Adrenal gland (tissue), 12 donors: Measurements from ENCODE around the gene CYP27B1. TPM values are rescaled to one million over a fixed set of nuclear protein-coding genes. Genes with fewer than 3 reads are reported as not detected.

Experiments used
- DNase-seq, 7 donors: peaks; one replicate each; pipeline ENCODE4 v3.0.0-alpha.2; 2019 to 2020
- H3K27ac ChIP-seq, 5 donors: fragments of 200-600 bp; sonication (generic) in 4 of 5; 1 replicate in 3 of 5; 2 replicates in 2 of 5; pipeline versions ENCODE4 v1.5.1 to v1.8.0; 2016 to 2020; ENCODE audit warnings: mild to moderate bottlenecking in 1 of 5
- H3K27me3 ChIP-seq: fragments of 200-600 bp; 2 replicates; pipeline ENCODE4 v1.8.0; 2021
- H3K36me3 ChIP-seq, 2 donors: fragments of 200-600 bp; replicated peaks in 1 of 2; 1 replicate in 1 of 2; 2 replicates in 1 of 2; pipeline versions ENCODE4 v1.5.1 to v1.8.0; 2018 to 2022
- H3K4me1 ChIP-seq, 2 donors: fragments of 200-600 bp; replicated peaks in 1 of 2; 1 replicate in 1 of 2; 2 replicates in 1 of 2; pipeline versions ENCODE4 v1.5.1 to v1.8.0; 2018 to 2021
- H3K4me3 ChIP-seq, 4 donors: fragments of 200-600 bp; sonication (generic) in 3 of 4; one replicate each; pipeline ENCODE4 v1.5.1; 2016 to 2018
- H3K9me3 ChIP-seq, 3 donors: fragments of 200-600 bp; sonication (generic) in 1 of 3; replicated peaks in 1 of 3; 1 replicate in 2 of 3; 2 replicates in 1 of 3; pipeline versions ENCODE4 v1.5.1 to v1.8.0; 2016 to 2021
- CTCF ChIP-seq, 6 experiments: fragments of 450-650 bp in 4 of 6; fragments of 200-600 bp in 2 of 6; sonication (generic) in 1 of 6; IDR thresholded peaks; 1 replicate in 5 of 6; 2 replicates in 1 of 6; pipeline versions ENCODE4 v1.5.1 to v1.8.0; 2016 to 2021; ENCODE audit warnings: antibody characterized with exemption in 6 of 6, mild to moderate bottlenecking in 2 of 6, moderate library complexity in 1 of 6
- POLR2A ChIP-seq, 2 donors: fragments of 450-650 bp; IDR thresholded peaks; one replicate each; pipeline ENCODE4 v1.6.1; 2017; ENCODE audit warnings: antibody characterized with exemption in 2 of 2, mild to moderate bottlenecking in 2 of 2, moderate library complexity in 1 of 2
- WGBS, 4 donors: extraction: QIAGEN DNeasy Blood & Tissue Kit in 2 of 4; methylation state at CpG; one replicate each; pipeline versions ENCODE4 v1.1.5 to v1.1.7; 2013 to 2017; 5-methylcytosine and 5-hydroxymethylcytosine counted together
- intact Hi-C, 2 donors: fragments of 100-400 bp; cut with DNase I; formaldehyde crosslinking; loops; one replicate each; pipeline versions ENCODE4 v1.14.1 to v1.15.0; 2022 to 2023
- polyA plus RNA-seq, 3 donors: library from polyadenylated mRNA; stranded (reverse); fragments of 200-250 nt in 2 of 3; fragments of 350-450 nt in 1 of 3; fragmentation: Illumina TruSeq in 1 of 3; extraction: RNeasy Lipid Tissue Mini Kit (QIAGEN cat#74804) in 1 of 3; gene quantifications; one replicate each; pipeline ENCODE4 v1.2.3, GENCODE V29; 2013 to 2014
- total RNA-seq, 9 donors: library from RNA; depleted of rRNA in 4 of 9; stranded (reverse); fragments of >200 nt in 4 of 9; fragments of 120-200 nt in 1 of 9; fragmentation: NEBNext Ultra II Directional in 1 of 9; extraction: Animal tissue kit (Norgen Biotek cat#: 25700) in 1 of 9; gene quantifications; one replicate each; pipeline versions ENCODE4 v1.1.0 to v1.2.4, GENCODE V29; 2013 to 2023
- donor health status: healthy with polysubstance abuse.
- donor health status: Bipolar disorder and iron deficiency.
- donor health status: DM: yes; HTN: yes; CAD: no.
- donor health status: DM: no; HTN: no; CAD: no.
- donor health status: DM: no; HTN: no; CAD: no.
- donor health status: DM: yes; HTN: yes; CAD: no.

Gene CYP27B1
- total and polyA plus RNA-seq, 12 donors, result 0.48 to 10.4 (median 3.1) TPM

DNA sequence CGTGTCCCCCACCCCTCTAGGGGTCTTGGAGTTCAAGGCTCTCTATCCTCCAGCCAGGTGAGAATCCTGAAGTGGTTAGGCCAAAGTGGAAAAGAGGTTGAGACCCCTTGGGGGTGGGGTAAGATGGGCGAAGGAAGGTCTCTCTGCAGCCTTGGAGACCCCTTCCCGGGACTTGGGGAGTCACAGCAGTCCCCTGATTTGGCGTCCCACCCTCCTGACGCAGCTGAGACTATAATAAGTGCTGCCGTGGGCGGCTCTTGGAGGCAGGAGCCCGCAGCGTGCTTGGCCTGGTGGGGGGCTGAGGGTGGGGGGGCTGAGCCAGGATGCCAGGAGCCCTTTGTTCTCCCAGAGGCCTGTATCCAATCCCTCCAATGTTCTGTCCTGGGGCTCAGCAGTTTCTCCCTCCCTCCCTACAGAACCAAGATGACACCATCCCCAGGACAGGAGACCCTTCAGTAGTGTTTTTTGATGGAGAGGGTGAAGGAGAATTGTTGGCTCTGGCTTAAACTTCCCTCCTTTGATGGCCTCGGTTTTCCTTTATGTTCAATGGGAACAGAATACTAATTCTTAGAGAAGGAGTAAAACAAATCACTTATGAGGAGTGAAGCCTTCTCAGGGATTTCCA lies 26.9 kb downstream of the CYP27B1 start:
- Histone ChIP-seq H3K36me3 (no peaks in the 10 kb centered on the region), H3K4me1 (peaks cover 14 to 25% of the 10 kb centered on the region in 2 donors), H3K9me3 (no peaks in the 10 kb centered on the region), H3K27me3 (peaks cover 41% of the 10 kb centered on the region), H3K4me3 (no peak overlapping the region), H3K27ac (no peak overlapping the region)
- TF ChIP-seq POLR2A (IDR thresholded peaks at IDR 0.05), result no peak
- TF ChIP-seq CTCF (IDR thresholded peaks at IDR 0.05), result no peak
- WGBS, 4 donors, result 27 to 42% (median 37%) methylated on average over 3 to 10 of the region's 10 CpGs
- intact Hi-C loops, result no loop called here
- no peak for DNase-seq

DNA sequence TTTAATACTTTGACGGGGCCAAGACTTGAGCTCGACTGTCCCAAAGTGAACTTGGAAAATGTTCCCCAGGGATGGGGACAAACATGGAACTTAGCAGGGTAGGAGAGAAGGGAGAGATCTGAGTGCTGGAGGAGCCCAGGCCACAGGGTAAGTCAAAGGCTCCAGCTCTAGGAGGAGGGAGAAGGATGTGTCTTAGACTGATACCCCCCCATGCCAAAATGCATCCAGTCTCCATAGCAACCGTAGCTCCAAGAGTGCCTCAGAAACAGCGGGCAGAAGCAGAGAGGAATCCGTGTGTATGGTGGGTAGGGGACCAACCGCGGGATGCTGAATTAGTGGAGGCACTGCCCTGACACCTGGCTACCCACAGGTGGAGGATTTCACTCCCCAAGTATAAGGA lies 27.5 kb downstream of the CYP27B1 start:
- 25 to 32% (median 29%) methylated on average over 7 of the region's 7 CpGs for WGBS, 4 donors
- no peak overlapping the region for H3K4me3 ChIP-seq
- H3K4me1 ChIP-seq, result peaks cover 14 to 25% of the 10 kb centered on the region in 2 donors
- H3K27ac ChIP-seq, result no peak overlapping the region
- H3K27me3 ChIP-seq, result peaks cover 44% of the 10 kb centered on the region
- H3K36me3 ChIP-seq, result no peaks in the 10 kb centered on the region
- DNase-seq, result no peak
- intact Hi-C loops, result no loop called here
- no peaks in the 10 kb centered on the region for H3K9me3 ChIP-seq
- no peak for TF ChIP-seq CTCF (IDR thresholded peaks at IDR 0.05)
- no peak for TF ChIP-seq POLR2A (IDR thresholded peaks at IDR 0.05)

DNA sequence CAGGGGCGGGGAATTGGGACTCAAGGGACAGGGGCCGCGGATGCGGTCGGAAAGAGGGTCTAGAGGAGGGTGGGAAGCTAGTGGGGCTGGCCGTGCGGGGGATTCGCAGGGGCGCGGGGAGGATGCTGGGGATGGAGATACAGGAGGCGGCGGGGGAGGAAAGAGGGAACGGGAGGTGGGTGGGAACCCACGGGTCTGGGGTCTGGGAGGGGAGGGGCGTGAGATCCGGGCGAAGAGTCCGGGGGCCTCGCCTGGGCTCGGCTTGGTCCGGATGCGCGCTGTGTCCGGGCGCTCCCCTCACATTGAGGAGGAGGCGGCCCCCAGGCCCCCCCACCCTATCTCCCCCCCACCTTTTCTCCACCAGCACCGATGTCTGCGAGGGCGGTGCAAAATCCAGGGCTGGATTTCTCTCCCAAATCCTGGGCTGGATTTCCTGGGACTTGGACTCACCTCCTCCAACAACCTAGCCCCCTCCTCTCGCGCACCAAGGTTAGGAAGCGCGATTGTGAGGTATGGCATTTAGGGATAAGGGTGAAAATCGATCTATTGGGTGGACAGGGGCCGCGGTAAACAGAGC lies 28.1 kb downstream of the CYP27B1 start, which contains the start of gene AGAP2:
Gene AGAP2 (minus strand): TSS at position 82 of the 577 bp plus-strand sequence. CDS start 496 bp downstream, outside the sequence.
- peaks cover 46% of the 10 kb centered on the region for H3K27me3 ChIP-seq
- intact Hi-C loops, result no loop called here
- WGBS, 4 donors, result 7 to 20% (median 17%) methylated on average over 9 to 36 of the region's 36 CpGs
- no peak within 1 kb of the TSS for H3K27ac ChIP-seq
- no peak for TF ChIP-seq CTCF (IDR thresholded peaks at IDR 0.05)
- TF ChIP-seq POLR2A (IDR thresholded peaks at IDR 0.05), result no peak
- H3K4me3 ChIP-seq, result peak within 1 kb of the TSS in 1 of 4 donors; percentile 36
- peaks cover 14 to 25% of the 10 kb centered on the region in 2 donors for H3K4me1 ChIP-seq
- no peaks in the 10 kb centered on the region for H3K9me3 ChIP-seq
- no peak for DNase-seq
- no peaks in the 10 kb centered on the region for H3K36me3 ChIP-seq

- intact Hi-C loops, result no loop called here
- WGBS, 4 donors, result 21 to 58% (median 24%) methylated on average over 10 to 108 of the region's 110 CpGs; no CpG with 5 or more reads in 1 of the 4 donors
- Histone ChIP-seq H3K4me3 (peak overlapping the region in 1 of 4 donors; percentile 36), H3K9me3 (no peaks in the 10 kb centered on the region), H3K36me3 (no peaks in the 10 kb centered on the region), H3K27me3 (peaks cover 48% of the 10 kb centered on the region), H3K27ac (no peak overlapping the region), H3K4me1 (peaks cover 14 to 25% of the 10 kb centered on the region in 2 donors)
- TF ChIP-seq POLR2A (IDR thresholded peaks at IDR 0.05), result no peak
- TF ChIP-seq CTCF (IDR thresholded peaks at IDR 0.05), result no peak
- DNase-seq, result peak in 1 of 7 donors; percentile 35
These were observed 29.1 kb downstream of the CYP27B1 start for GRCh38 chr12:57737467-57738460.
